GM12874 (cell line): ENCODE measurements around the gene EML1.

Experiments
- TF ChIP-seq, protein P1 (sequence below): IDR thresholded peaks from 2 replicates; pipeline ENCODE4 v1.5.1; 2011; ENCODE audit warnings: low read depth, mild to moderate bottlenecking, control low read depth, low read length, moderate library complexity; ENCODE audit not compliant: insufficient read depth

The EML1 gene

DNA sequence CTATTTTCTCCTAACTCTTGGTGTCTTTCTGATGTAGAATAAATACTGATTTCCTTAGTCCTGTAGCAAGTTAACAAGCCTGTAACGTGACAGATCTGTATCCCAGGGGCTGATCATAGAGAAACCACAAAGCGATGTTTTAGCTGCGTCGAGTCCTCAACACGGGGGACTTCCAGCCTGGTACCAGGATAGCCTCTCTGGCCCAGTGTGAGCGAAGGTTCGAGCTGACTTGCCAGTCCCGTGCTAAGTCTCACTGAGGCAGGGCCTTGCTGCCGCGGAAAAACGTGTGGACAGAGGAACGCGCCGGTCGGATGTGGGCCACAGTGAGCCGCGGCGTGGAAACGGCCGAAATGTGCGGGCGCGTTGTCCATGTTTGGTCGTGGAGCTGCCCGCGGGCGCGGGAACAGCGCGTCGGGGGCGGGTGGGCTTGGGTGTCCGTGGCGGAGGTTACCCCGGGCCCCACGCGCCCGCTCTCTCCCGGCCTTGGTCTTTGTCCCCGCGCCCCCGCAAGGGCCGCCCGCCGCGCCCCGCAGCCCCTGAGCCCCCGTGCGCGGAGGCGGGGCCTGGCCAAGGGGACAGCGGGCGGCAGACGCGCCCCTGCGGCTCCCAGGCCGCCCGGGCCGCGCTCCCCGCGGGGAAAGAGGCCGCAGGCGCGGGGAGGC, 531 bp upstream of the EML1 start:
- TF ChIP-seq, protein P1, sequence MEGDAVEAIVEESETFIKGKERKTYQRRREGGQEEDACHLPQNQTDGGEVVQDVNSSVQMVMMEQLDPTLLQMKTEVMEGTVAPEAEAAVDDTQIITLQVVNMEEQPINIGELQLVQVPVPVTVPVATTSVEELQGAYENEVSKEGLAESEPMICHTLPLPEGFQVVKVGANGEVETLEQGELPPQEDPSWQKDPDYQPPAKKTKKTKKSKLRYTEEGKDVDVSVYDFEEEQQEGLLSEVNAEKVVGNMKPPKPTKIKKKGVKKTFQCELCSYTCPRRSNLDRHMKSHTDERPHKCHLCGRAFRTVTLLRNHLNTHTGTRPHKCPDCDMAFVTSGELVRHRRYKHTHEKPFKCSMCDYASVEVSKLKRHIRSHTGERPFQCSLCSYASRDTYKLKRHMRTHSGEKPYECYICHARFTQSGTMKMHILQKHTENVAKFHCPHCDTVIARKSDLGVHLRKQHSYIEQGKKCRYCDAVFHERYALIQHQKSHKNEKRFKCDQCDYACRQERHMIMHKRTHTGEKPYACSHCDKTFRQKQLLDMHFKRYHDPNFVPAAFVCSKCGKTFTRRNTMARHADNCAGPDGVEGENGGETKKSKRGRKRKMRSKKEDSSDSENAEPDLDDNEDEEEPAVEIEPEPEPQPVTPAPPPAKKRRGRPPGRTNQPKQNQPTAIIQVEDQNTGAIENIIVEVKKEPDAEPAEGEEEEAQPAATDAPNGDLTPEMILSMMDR, result no peak

DNA sequence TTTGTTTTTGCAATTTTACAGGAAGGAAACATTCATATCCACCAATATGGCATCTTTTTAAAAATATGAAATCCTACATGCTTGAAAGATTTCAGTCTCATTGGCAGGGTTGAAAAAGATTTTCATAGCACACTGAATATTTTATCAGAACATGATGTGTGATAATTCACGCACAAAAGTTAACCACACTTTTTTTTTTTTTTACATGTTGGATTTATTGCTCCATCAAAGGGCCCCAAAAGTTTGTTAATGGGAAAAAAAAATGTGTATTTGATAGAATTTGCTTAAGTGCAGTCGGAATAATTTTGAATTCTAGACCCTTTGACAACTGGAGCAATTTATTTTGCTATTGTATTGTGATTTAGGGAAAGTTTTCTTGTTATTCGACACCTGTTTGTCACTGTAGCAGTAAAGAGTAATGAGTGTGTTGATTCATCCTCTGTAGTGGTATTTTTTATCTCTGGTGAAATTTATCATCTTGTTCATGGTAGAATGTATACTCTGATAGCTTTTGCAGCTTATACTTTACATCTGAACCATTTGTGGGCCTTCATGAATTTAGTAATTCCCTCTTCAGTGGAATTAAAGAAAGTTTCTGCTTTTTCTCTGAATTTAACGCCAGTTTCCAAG, 1.1 kb downstream of the EML1 start:
- TF ChIP-seq, protein P1, result no peak

DNA sequence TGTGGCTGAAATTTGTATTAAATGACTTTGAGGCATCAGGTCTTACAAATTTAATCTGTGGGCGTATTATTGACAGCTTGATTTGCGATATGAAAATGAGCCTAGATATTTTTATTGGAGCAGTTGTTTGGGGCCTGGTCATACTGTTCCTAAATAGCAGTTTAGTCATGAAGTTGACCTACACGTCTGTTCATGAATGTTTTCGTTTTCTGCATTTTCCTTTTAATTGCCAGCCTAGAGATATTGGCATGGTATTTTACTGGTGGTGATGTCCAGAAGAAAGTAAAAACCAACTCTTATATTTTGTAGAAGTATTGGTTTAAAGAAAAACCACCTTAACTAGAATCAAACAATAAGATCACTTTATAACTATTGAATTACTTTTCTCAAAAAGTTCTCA, 1.8 kb downstream of the EML1 start:
- TF ChIP-seq, protein P1, result no peak

DNA sequence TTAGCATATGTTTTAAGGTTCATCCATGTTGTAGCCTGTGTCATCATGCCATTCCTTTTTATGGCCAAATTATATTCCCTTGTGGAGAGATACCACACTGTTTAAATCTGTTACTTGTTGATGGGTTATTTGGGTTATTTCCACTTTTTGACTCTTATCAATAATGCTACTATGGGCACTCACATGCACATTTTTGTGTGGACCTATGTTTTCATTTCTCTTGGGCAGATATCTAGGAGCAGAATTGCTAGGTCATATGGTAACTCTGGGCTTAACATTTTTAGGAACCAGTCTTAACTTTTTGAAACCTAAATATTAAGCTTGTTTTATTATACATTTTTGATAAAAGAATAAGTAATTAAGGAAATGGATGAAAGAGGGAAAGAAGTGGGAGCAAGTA, 4.0 kb downstream of the EML1 start:
- TF ChIP-seq, protein P1, result no peak

DNA sequence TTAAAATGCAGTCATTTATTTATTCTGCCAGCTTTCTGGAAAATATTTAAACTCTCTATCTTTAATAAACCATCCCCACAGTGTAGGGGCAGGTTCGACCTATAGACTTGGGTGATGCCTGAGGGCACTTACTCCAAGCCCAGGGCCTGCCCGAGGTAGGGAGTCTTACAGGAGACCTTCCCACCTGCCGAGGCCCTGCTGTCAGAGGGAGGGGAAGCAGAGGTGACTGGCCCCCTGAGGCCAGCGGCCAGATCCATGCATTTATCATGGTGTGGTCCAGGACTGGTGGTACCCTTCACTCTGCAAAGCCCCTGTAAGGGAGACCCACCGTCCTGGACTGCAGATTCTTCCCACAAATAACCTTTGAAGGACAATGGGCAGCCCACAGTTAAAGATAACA, 7.6 kb downstream of the EML1 start:
- TF ChIP-seq, protein P1, result no peak

DNA sequence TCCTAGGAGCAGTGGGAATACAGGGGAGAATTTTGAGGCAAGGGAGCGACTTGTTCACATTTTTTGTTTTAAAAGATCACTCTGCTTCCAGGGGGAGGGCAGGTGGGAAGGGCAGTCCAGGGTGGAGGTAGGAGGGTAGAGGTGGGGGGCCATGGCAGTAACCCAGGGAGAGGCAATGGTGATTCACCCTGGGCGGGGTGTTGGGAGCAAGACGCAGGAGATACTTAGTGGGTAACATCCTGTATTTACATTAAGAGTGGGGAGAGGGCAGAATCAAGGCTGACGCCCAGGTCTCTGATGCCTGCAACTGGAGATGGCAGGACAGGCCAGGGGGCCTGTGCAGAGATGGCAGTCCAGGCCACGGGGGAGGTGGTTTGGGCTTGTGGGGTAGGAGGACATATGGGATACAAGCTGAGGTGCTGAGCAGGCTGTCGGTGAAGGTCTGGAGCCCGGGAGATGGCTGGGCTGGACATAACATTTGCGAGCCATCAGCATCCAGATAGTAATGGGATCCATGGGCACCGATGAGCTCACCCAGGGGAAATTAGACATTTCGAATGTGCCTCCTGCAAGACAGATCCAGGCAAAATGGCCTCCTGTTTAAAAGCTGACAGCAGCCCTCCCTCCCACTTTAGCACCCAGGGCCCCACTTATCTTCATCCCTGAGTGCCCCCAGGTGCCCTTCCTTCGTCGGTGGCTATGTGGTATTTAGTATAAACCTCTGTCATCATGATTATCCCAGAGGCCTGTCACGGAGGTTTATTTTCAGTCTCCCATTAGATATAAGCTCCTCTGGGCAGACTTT, 9.3 kb downstream of the EML1 start:
- TF ChIP-seq, protein P1, result no peak

DNA sequence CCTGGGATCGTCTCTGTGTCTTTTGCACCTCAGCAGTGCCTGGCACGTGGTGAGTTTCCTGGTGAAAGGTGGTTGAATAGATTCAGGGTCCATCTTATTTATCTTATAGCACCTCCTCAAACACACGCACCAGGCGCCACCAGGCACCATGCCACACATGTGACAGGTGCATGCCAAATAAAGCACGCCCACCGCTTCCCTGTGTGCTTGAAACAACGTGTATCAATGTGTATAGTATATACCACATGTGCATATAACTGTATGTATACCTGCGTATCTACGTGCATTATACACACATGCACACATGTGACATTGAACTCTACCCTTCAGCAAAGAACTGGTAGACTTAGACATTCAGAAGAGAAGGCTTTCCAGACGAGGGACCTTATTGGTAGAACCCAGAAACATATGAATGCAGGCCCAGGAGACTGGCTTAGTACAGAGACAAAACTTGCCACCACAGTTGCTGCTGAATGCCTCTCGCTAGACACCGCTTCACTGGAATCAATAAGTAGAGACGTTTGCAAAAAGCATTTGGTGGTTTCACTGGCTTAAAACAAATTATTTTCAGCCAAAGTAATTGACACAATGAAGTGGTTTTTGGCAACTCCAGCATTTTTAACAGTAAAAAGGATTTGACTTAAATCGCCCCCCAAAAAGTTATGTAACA, 10.0 kb downstream of the EML1 start:
- TF ChIP-seq, protein P1, result no peak
